GM18517 (cell line): ENCODE measurements around the gene DAAM1.

Source experiments
- ATAC-seq: cut with Tn5 transposase; IDR thresholded peaks from one replicate; pipeline ENCODE4 v1.9.1; 2021; ENCODE audit warnings: mild to moderate bottlenecking, moderate library complexity; ENCODE audit not compliant: unreplicated experiment

DAAM1 gene

GRCh38 chr14:59336098-59336497 is 147.6 kb downstream of the DAAM1 start:
- ATAC-seq, result no peak

GRCh38 chr14:59336706-59337105 is 148.2 kb downstream of the DAAM1 start:
- ATAC-seq, result no peak

GRCh38 chr14:59337141-59337611 is 148.7 kb downstream of the DAAM1 start:
- ATAC-seq, result no peak

- no peak for ATAC-seq
Observed at GRCh38 chr14:59338761-59339160, 150.3 kb downstream of the DAAM1 start.

- no peak for ATAC-seq
Observed at GRCh38 chr14:59339524-59340330, 151.3 kb downstream of the DAAM1 start.

GRCh38 chr14:59341858-59342477 is 153.5 kb downstream of the DAAM1 start:
- ATAC-seq, result no peak

GRCh38 chr14:59342516-59343484 is 154.3 kb downstream of the DAAM1 start:
- no peak for ATAC-seq

GRCh38 chr14:59343585-59343984 is 155.1 kb downstream of the DAAM1 start:
- ATAC-seq, result no peak

GRCh38 chr14:59344016-59344415 is 155.5 kb downstream of the DAAM1 start:
- no peak for ATAC-seq

GRCh38 chr14:59344691-59345455 is 156.4 kb downstream of the DAAM1 start:
- no peak for ATAC-seq

- ATAC-seq, result no peak
Observed at GRCh38 chr14:59346329-59346728, 157.9 kb downstream of the DAAM1 start.

- ATAC-seq, result no peak
Observed at GRCh38 chr14:59346796-59347510, 158.5 kb downstream of the DAAM1 start.

GRCh38 chr14:59347511-59347900 is 159.0 kb downstream of the DAAM1 start:
- no peak for ATAC-seq

GRCh38 chr14:59347915-59348314 is 159.4 kb downstream of the DAAM1 start:
- no peak for ATAC-seq

GRCh38 chr14:59349258-59349701 is 160.8 kb downstream of the DAAM1 start:
- no peak for ATAC-seq

- ATAC-seq, result no peak
Observed at GRCh38 chr14:59352961-59353360, 164.5 kb downstream of the DAAM1 start.

- ATAC-seq, result no peak
Observed at GRCh38 chr14:59354666-59355065, 166.2 kb downstream of the DAAM1 start.

GRCh38 chr14:59355091-59355490 is 166.6 kb downstream of the DAAM1 start:
- ATAC-seq, result no peak

- ATAC-seq, result no peak
Observed at GRCh38 chr14:59356312-59356711, 167.8 kb downstream of the DAAM1 start.

GRCh38 chr14:59356767-59357166 is 168.3 kb downstream of the DAAM1 start:
- peak; percentile 73 for ATAC-seq
